ENCODE data around the gene PTBP3.
"Not testable (repeated sequence)": the region's sequence is repeated elsewhere in the genome, so short reads cannot be mapped to it uniquely, and the experiment has no call there.

Gene PTBP3

DNA sequence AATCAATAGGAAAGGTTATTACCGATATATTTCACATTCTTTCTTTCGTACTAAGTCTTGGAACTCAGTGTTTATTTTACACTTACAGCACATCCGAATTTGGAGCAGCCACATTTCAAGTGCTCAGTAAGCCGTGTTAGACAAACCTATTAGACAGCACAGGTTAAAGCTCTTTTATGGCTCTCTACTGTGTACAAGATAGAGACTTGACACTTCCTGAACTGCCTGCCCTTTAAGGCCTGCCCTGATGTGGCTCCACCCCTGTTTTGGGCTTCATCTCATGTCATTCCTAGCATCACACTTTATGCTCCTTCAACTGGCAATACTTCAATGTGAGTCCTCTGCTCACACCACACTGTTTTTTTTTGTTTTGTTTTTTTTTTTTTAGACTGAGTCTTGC lies 134.8 kb downstream of the PTBP3 start:
- no peak for DNase-seq

DNA sequence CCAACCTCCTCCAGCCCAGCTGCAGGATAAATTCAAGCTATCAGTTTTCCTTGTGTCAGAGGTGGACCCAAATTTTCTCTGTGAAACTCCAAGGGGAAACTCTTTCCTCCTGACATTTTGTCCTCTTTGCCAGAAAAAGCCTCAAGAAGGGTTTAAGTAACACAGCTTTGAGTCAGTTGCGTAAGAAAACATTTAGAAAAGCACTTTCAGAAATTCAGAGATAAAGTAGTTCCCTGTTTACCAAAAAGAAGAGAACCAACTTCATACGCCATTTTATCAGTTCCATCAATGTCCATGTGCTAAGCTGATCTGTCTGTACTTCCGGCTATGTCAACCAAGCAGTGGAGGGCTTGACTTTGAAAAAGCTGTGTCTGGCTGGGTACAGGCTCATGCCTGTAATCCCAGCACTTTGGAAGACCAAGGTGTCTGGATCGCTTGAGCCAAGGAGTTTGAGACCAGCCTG lies 138.4 kb downstream of the PTBP3 start:
- no peak for DNase-seq

DNA sequence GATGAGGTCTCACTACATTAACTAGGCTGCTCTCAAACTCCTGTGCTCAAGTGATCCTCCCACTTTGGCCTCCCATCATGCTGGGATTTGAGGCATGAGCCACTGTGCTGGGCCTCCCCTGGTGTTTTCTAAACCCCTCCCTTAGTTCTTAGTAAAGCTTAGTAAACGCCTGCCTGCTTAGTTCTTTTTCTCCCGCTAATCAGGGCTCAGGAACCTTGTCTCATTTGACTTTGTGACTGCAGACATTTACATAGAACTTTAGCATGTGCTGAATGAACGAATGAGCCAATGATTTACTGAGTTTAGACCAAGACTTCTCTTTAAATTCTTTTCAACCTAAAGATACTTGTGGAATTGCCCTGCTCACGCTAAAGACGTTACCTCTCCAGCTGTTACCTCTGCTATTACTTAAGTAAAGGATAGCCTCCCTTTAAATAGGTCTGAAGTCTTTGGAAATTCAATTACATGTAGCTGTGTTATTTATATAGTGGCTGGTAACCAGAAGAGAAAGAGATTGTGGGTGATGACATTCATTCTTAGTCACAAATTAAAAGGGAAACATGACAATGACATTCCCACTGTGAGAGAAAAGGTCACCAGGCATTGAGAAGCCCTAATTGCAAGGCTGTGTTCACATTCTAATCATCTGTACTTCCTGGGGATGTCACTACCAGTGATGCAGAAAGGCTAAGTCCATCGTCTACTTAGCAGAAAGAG lies 139.7 kb downstream of the PTBP3 start:
- peak; percentile 40 for DNase-seq

DNA sequence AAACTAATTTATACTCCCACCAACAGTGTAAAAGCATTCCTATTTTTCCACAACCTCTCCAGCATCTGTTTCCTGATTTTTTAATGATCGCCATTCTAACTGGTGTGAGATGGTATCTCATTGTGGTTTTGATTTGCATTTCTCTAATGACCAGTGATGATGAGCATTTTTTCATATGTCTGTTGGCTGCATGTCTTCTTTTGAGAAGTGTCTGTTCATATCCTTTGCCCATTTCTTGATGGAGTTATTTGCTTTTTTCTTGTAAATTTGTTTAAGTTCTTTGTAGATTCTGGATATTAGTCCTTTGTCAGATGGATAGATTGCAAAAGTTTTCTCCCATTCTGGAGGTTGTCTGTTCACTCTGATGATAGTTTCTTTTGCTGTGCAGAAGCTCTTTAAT lies 143.1 kb downstream of the PTBP3 start:
- DNase-seq = not testable (repeated sequence)

DNA sequence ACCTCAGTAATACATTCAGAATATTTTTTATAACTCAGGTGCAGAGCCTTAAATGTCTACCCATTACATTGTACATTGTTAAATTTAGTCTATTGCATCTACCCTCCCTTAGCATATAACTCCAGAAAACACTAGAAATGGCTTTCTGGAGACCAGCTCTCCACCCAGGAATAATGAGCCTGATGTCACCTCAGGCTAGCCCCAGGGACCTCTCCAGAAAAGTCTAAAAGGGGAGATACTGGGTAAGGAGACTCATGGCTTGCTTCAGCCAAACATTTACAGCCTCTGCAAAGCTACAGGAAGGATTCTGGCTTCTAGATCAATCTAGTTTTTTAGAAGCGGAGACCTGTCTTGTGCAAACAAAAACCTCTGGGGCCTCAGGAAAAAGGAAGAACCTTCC lies 144.5 kb downstream of the PTBP3 start:
- no peak for DNase-seq

DNA sequence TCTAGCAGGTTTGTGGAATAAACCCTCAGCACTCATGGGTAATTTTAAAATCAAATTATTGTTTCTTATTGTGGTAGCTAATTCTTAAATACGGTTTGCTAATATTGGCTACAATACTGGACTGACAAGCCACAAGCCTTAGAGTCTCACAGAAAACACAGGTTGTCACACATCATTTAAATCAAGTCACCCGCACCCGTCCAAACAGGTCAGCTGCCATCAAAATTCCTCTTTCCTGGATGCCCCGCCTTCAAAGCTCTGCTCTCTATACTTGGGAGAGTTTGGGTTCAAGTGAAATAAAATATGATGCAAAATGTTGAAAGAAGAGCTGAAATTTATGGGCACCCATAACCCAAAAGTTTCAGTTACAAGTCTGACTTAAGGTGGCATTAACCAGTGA lies 146.0 kb downstream of the PTBP3 start:
- DNase-seq = no peak

DNA sequence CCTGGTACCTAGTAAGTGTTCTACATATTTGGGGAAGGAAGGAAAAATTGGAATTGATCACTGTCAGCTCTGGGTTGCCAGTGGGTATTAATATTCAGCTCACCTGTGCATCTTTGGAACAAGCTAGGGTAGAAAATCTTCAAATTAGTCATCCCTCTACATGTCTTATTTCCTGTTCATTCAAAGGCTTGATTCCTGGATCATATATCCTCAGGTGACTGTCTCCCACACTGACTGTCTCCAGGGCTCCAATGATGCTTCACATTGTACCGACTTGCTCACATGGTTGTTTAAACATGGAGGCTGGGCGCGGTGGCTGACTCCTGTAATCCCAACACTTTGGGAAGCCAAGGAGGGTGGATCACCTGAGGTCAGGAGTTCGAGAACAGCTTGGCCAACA lies 146.7 kb downstream of the PTBP3 start:
- DNase-seq = no peak

DNA sequence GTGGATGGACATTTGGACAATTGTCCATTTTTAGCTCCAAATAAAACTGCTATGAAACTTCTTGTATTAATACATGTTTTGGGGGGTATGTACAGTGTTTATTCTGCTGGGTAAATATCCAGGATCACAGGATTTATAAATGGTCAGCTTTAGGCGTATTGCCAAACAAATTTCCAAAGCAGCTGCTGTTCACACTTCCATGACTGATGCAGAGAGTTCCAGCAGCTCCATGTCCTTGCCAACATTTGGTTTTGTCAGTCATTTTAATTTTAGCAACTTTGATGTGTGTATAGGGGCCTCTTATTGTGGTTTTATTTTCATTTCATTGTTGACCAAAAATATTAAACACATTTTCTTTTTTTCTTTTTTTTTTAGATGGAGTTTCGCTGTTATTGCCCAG lies 148.5 kb downstream of the PTBP3 start:
- no peak for DNase-seq

DNA sequence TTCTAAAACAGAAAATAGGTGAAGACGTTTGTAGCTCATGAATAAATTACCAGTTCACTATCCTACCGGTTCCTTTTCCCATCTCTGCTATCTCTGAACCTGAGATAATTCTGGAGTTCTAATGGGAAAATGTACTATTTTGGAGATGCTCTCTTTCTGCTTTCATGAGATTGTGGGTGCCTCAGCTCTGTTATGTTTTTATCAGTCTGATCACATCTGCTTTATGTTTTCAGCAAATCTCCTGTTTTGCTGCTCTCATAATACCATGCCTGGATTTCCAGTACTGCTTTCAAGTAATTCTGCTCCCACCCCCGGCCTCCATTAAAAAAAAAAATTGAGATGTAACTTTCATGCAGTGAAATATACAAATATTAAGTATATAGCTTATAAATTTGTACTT lies 149.2 kb downstream of the PTBP3 start:
- DNase-seq = no peak

DNA sequence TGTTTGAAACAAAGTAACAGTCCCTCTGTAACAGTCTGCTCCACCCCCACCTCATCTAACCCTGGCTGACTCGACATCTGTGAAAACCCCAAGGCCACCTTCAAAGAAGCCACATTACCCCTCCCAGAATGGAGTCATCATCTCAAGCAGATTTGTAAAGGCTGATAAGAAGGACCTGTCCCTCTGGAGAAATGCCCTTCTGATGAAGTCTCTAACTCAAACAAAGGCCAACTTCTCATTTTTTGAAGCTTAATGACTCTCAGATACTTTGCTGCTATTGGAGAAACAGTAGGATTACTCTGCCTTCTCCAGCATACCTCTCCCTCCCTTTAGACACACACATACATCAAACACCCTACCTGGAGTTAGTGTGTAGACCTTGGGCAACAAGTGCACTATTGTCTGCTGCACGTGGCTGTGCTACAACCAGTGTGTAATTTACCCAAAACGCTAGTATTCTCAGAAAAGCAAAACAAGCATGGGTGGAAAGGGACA lies 153.0 kb downstream of the PTBP3 start:
- DNase-seq = no peak

DNA sequence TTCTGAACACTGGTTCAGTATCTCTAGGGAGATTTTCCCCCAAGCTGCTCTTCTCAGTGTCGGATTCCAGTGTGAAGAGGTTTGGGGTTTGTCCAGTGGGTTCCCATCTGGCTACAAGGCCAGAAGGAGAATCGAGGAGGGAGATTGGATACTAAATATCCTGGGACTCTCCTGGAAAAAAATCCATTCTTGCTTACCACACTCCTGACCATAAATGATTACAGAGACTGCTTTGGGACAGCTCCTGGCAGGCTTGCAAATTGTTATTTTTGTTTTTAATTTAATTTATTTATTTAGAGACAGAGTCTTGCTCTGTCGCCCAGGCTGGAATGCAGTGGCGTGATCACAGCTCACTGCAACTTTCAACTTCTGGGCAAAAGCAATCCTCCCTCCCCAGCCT lies 153.6 kb downstream of the PTBP3 start:
- DNase-seq = no peak

DNA sequence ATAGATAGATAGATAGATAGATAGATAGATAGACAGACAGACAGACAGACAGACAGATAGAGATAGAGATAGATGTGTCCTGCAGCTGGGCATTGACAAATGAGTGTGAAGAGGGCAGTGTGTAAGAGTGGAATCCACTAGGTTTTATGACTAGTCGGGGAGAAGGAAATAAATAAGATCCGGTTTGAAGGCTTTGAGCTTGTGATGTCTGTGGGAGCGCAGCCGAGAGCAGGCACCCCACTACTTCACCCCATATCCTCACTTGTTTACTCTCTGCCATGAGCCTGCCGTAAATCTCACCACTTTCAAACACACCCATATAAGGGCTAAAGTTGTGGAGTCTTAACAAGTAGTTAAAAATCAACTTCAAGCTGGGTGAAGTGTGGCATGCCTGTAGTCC lies 156.9 kb downstream of the PTBP3 start:
- DNase-seq = no peak

DNA sequence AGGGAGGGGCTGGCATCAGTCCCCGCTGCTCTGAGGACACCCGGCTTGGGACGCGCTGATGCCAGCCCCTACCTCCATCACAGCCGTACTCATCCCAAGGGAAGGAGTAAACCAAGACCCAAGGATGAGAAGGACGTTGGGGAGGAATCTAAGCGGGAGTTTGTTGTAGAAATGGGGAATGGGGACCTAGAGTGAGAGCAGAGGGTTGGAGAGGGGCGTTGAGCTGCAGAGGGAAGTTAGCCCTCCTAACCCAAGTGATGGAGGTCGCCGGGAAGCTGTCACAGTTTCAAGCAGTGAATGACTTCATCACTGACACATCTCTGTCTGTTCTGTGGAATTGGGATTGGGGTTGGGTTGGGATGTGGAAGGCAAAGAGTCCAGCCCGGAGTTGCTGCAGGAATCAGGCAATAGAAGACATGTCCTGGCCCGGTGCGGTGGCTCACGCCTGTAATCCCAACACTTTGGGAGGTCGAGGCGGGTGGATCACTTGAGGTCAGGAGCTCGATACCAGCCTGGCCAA lies 157.6 kb downstream of the PTBP3 start:
- DNase-seq = no peak

DNA sequence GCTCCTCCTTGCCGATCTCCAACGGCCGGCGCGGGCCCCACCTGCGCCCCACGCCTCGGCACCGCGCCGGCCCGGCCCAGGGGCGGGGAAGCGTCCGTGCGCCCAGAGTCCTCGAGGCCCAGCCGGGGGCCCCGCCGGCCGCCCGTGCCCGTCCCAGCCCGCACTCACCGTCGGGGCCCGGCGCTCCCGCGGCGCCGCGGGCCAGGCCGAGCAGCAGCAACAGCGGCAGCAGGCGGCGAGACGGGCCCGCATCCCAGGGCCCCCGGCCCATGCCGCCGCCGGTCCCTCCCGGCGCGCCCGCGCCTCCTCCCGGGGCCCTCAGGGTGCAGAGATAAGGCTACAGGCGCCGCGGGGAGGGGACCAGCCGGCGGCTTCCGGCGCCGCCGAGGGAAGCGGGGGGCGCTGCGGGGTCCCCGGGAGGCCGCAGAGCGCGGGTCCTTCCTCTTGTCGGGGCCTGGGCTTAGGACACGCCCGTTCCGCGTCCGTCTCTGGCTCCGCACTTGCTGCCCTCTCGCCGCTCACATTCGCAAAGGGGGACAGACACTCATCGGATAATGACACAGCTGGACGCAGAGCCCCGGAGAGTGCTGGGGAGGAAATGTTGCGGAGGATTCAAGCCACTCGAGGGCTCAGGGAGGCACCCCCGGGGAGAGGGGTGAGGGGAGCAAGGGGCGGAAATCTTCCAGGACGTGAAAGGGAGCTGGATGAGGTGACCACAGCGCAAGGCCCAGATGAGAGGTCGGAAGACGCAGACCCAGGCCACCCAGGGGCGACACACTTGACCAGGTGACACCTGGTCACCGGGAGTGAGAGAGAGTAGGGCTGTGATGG lies 158.2 kb downstream of the PTBP3 start, which contains the start of gene SUSD1:
SUSD1 (minus strand) TSS at position 333 of the 831 bp plus-strand sequence; CDS start at position 271, 62 bp downstream.
- peak; percentile 56 for DNase-seq

DNA sequence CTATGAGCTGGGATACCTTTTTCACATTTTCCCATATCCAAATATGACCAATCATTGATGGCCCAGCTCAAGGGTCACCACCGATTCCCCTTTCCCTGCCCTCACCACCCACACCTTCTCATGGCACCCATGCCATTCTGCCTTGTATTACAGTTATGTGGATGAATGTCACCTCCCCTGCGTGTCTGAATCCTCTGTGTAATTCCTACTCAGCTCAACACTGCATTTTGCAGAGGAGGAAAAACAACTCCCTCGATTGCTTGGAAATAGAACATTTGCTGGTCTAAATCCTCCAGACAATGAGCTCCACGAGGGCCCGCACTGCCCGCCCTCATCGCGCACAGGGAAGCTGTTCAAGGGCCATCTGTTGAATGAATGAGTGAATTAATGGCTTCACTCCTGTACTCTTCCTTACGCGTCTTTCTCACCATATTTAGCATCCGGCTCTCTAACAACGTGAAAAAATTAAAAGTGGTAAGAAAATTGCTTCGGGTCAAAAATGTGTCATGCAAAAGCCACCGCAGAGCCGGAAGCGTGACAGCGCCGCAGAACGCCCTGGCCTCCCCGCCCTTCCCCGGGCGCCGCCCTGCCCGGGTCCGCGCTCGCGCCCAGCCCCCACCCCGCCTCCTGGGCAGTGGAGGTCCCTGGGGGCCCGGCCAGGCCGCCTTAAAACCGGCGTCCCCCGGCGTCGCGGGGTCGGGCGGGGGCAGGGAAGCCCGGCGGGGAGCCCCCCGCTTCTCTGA lies 159.0 kb downstream of the PTBP3 start:
- peak; percentile 74 for DNase-seq

DNA sequence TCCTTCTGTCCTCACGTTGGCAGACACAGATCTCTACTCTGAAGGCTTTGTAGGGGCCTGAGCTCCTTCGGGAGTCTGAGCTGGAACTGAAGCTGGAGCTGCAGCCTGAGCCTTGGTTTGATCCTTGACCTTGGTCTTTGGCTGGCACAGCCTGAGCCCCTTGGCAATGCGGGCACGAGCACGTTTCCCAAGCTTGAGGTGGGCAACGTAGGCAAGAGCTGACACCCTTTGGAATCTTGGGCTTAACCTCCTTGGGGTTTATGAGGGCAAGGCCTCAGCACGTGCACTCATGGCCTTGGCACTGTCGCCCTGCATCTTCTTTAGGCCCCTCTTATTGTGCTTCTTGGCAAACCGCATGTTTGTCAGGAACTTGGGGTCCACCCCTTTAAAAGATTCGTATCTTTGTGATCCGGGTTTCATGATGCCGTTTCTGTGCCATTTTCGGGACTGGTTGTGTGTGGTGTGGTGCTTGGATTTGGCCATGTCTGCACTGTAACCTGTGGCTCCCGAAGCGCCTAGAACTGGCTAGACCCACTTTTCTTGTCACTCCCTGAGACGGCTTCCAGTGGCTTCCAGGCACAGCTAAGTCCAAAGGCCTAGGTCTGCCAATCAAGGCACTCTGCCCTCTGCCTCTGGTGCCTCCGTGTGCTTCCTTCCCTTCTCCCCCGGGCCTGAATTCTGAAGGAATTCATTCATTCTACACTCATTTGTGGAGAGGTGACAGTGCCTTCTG lies 159.8 kb downstream of the PTBP3 start:
- DNase-seq = no peak

DNA sequence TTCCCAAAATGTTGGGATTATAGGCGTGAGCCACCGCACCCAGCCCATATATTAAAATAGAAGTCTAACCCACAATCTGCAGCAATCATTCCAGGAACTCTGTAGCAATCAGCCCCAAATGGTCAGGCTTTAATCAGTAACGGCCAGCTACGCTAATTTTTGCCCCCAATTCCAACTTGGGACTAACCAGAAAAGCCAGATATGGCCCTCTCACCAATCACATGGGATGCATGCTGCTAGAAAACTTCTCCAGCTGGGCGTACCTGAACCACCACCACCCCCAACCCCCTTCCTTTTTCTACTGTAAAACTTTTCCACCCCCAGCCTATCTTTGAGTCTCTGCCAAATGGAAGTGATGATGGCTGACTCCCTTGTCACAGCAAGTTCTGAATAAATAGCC lies 162.5 kb downstream of the PTBP3 start:
- no peak for DNase-seq

DNA sequence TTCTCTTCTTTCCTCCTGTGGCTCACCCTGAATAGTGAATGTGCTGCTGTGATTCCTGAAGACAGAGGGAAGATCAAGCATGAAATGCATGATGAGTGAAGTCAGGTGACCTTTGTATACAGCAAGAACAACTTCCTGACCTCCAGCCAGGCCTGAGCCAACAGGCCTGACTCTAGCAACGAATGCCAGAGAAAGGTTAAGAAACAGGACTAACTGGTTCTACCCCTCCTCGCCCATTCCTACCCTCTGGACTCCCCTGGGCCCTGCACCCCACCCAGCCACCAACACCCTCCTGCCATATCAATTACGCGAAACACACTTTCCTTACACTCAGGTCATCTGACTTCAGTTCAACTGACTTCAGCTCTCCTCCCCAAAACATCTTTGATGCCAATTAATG lies 163.2 kb downstream of the PTBP3 start:
- no peak for DNase-seq

DNA sequence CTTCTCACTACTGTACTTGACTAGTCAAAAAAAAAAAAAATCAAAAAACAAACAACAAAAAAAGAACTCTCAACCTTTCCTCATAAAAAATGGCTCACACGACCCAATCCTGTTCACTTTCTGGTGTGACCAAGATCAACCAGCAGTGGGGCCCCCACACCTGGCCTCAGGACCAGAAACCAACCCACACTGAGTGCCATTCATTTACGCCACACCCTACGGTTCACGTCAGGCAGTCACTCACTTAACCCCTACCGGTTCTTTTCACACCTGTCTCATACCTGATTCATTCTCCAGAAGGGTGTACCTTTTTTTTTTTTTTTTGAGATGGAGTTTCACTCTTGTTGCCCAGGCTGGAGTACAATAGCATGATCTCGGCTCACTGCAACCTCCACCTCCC lies 164.1 kb downstream of the PTBP3 start:
- no peak for DNase-seq

DNA sequence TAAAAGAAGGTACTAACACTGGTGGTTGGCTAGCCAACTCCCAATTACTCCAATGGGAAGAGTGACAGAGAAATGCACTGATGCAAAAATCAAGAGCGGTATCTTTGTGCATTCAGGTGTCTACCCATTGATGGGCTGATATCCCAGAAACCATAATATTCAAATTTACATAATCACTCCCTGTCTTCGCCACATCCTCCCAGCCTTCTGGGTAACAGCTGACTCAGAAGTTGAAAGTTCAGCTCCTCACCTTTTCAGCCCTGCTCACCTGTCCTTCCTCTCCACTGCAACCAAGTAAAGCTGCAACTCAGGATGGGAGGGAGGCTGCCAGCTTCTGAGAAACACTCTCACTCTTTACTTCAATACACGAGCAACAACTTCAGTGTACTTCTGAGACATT lies 165.2 kb downstream of the PTBP3 start:
- DNase-seq = no peak
